HG03469 (cell line): ENCODE data around the gene PPP5C.
"Not testable (repeated sequence)": the region's sequence is repeated elsewhere in the genome, so short reads cannot be mapped to it uniquely, and the experiment has no call there.

Experiments used
- ATAC-seq: cut with Tn5 transposase; IDR thresholded peaks from one replicate; pipeline ENCODE4 v1.9.1; 2021; ENCODE audit warnings: mild to moderate bottlenecking, moderate library complexity, moderate number of reproducible peaks; ENCODE audit not compliant: unreplicated experiment

The PPP5C gene

GRCh38 chr19:46406976-46407375, 60.1 kb downstream of the PPP5C start:
- no peak for ATAC-seq

- no peak for ATAC-seq
These were observed 61.2 kb downstream of the PPP5C start for GRCh38 chr19:46407856-46408663.

GRCh38 chr19:46408664-46409039, 61.8 kb downstream of the PPP5C start:
- ATAC-seq, result no peak

- no peak for ATAC-seq
These were observed 62.3 kb downstream of the PPP5C start for GRCh38 chr19:46409191-46409590.

DNA sequence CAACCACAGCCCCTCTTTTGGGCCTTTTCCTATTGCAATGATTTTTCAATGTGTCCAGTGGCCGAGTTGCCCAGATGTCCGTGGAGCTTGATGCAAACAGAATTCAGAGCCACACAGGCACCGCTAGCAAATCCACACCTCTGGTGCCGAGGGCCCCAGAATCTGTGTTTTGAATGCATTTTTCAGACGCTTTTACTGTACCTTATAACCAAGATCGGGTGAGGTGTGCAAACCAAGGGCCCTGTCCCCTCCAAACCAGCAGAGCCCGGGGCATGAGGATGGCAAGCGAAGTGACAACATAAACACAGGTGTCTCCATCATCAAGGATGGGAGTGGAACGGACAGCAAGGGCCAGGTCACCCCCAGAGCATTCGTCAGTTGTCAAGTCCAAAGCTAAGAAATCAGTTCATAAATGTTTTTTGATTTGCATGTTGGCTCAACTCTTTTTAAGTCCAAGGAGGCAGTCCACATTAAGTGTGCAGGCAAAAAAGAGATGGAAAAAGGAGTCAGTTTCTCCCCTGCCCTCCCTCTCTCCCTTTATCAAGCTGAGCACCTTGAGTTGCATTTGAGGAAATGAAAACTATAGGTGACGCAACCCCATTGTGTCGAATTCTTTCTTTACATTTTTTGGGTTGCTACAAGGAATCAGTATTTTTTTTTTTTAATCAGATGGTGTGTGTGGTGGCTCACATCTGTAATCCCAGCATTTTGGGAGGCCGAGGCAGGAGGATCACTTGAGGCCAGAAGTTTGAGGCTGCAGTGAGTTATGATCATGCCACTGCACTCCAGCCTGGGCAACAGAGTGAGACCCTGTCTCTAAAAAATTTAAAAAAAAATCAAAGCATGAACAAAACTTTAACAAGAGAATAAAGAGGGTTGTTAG, 63.6 kb downstream of the PPP5C start:
- no peak for ATAC-seq

DNA sequence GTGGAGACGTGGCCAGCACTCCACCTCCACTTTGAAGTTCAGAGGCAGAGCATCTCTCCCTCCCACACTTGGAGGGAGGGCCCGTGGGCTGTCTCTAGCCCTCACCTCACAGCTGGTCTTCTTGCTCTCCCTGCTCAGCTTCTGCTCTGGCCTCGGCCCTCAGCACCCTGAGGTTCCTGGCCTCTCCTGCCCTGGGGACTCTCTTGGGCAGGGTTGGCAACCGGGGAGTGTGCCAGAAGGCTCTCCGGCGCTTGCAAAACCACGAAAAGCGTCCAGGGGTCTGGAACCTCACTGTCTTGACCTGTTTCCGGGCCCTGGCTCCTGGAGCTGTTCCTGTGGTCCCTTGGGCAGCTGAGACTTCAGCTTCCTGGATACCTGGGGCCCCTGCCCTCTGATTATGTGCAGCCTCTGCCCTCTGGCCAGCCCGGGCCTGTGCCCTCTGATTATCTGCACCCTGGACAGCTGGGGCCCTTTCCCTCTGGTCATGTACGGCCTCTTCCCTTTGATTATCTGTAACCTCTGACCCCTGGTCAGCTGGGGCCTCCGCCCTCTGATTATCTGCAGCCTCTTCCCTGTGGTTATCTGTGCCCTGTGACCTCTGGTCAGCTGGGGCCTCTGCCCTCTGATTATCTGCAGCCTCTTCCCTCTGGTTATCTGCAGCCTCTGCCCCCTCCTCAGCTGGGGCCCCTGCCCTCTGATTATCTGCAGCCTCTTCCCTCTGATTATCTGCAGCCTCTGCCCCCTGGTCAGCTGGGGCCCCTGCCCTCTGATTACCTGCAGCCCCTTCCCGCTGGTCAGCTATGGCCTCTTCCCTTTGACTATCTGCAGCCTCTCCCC, 64.4 kb downstream of the PPP5C start:
- ATAC-seq, result no peak

GRCh38 chr19:46411925-46412649, 65.2 kb downstream of the PPP5C start:
- no peak for ATAC-seq

DNA sequence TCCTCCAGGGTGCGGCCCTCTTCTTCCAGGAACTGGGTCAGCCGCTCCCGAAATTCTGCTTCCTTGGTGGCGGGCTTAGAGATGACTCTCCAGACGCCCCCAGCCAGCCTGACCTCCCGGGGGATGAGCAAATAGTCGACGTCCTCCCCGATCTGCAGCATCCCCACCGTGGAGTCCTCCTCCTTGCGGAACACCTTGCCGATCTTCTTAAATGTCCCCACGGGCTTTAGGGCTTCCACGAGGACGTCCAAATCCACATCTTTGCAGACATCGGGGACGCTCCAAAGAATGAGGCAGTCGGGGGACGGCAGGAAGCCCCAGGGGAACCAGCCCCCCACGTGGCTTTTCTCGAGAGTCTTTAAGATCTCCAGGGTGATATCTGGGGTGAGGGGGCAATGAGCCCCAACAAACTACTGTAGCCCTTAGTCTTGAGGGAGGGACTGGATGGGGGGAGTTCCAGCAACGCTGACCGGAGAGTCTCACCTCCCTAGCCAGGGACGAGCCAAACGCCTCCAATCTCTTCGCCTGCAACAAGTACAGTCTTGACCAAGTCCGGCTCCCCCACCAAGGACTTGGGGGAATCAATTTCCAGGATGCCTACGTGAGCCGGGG, 65.9 kb downstream of the PPP5C start:
- no peak for ATAC-seq

GRCh38 chr19:46413262-46414031, 66.6 kb downstream of the PPP5C start, which contains the start of gene CCDC8:
Gene CCDC8, minus strand, starts transcription at chr19:46413564. Its CDS starts 754 bp downstream, at chr19:46412810.
- ATAC-seq, result no peak

- not testable (repeated sequence) for ATAC-seq
These were observed 68.0 kb downstream of the PPP5C start for GRCh38 chr19:46414899-46415298.

DNA sequence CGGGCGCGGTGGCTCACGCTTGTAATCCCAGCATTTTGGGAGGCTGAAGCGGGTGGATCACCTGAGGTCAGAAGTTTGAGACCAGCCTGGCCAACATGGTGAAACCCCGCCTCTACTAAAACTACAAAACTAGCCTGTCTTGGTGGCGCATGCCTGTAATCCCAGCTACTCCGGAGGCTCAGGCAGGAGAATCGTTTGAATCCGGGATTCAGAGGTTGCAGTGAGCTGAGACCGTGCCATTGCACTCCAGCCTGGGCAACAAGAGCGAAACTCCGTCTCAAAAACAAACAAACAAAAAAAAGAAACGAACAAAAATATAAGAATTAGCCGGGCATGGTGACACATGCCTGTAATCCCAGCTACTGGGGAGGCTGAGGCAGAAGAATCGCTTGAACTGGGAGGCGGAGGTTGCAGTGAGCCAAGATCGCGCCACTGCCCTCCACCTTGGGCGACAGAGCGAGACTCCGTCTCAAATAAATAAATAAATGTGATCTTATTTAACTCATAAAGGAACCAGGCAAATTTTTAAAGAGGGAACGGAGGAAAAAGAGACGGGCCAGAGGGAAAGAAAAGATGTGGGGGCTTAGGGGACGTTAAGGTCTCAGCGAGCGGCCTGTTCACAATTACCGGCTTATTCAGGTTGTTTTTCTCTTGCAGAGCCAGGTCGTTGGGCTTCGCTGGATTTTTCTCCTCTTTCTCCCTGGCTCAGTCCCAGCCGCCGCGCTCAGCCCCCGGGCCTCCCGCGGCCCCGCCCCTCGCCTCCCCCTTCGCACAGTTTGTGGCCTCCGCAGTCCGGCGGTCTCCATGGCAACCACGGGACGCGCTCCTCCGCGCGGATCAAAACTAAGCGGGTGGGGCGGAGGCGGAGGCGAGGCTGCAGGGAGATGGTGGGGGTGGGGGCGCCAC, 69.2 kb downstream of the PPP5C start:
- ATAC-seq, result not testable (repeated sequence)

DNA sequence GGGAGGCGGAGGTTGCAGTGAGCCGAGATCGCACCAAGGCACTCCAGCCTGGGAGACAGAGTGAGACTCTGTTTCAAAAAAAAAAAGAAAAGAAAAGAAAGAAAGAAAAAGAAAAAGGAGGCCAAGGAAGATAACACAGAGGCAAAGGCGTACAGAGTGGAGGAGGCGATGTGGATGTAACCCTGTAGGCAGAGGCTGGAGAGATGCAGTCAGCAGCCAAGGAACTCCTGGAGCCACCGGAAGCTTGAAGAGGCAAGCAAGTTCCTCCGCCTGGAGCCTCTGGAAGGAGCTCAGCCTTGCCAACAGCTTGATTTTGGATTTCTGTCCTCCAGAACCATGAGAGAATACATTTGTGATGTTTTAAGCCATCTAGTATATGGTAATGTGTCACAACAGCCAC, 73.2 kb downstream of the PPP5C start:
- ATAC-seq, result no peak

DNA sequence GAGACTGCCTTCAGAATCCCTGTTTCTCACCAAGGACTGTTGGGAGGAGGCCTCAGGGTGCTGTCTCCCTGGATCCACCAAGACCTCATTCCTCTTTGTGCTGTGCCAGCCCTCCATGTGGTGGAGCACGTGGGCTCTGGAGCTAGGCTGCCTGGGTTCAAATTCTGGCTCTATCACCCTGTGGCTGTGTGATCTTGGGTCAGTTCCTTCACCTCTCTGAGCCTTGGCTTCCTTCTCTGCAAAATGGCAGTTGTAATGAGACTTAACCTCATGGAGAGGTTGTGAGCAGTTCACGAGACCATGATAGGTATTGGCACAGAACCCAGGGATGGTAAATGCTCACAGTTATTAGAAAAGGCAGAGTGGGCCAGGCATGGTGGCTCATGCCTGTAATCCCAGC, 75.5 kb downstream of the PPP5C start:
- ATAC-seq, result no peak

GRCh38 chr19:46423188-46423587, 76.3 kb downstream of the PPP5C start:
- no peak for ATAC-seq

DNA sequence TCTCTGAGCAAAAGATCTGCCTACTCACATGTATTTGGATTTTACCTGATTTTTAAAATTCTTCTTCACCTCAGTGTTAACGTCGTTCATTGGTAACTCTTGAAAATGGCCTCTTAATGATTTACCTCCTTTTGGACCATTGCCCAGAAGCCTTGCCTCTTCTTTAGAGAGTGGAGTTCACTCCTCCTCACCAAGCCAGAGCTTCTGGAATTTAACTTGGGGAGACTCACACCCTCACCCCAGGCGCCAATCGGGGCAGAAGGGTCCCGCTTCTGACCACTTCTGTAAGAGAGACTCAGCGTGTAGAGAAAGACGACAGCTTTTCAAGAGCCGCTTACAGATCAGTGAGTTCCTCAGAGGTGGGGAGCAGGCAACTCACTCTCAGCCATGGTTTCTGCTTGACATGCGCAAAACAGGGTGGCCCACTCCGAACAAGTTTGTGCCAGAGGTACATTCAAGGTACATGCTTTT, 79.2 kb downstream of the PPP5C start:
- ATAC-seq, result no peak

- ATAC-seq, result no peak
These were observed 79.7 kb downstream of the PPP5C start for GRCh38 chr19:46426506-46427162.

- ATAC-seq, result no peak
These were observed 80.7 kb downstream of the PPP5C start for GRCh38 chr19:46427518-46428045.
